Ascending aorta (tissue), 2 donors: ENCODE results near the gene PAPLN. TPM values are rescaled to one million over a fixed set of nuclear protein-coding genes. Genes with fewer than 3 reads are reported as not detected.
A peak's percentile ranks its signal among the peaks of the same experiment; 100 is the strongest.

Experiments used
- DNase-seq, 2 donors: peaks; one replicate each; pipeline ENCODE4 v3.0.0-alpha.2; 2019; ENCODE audit warnings: low spot score in 2 of 2
- H3K27ac ChIP-seq, 2 donors: fragments of 200-600 bp; sonication (generic); one replicate each; pipeline ENCODE4 v1.5.1; 2016 to 2017; ENCODE audit warnings: mild to moderate bottlenecking in 1 of 2
- H3K27me3 ChIP-seq: fragments of 200-600 bp; sonication (generic); one replicate; pipeline ENCODE4 v1.5.1; 2017
- H3K36me3 ChIP-seq, 2 donors: fragments of 200-600 bp; sonication (generic); one replicate each; pipeline ENCODE4 v1.5.1; 2016
- H3K4me1 ChIP-seq, 2 donors: fragments of 200-600 bp; sonication (generic); one replicate each; pipeline ENCODE4 v1.5.1; 2016 to 2017; ENCODE audit warnings: mild to moderate bottlenecking in 1 of 2
- H3K4me3 ChIP-seq, 2 donors: fragments of 200-600 bp; sonication (generic); one replicate each; pipeline ENCODE4 v1.5.1; 2016 to 2017; ENCODE audit warnings: mild to moderate bottlenecking in 1 of 2
- H3K9me3 ChIP-seq, 2 donors: fragments of 200-600 bp; sonication (generic); one replicate each; pipeline ENCODE4 v1.5.1; 2016
- intact Hi-C: fragments of 100-400 bp; cut with DNase I; formaldehyde crosslinking; loops from one replicate; pipeline ENCODE4 v1.15.1; 2023
- total RNA-seq: library from RNA; depleted of rRNA; stranded (reverse); fragments of >200 nt; gene quantifications from one replicate; pipeline ENCODE4 v1.1.0, GENCODE V29; 2016
- TF ChIP-seq, protein P1 (sequence below), 3 experiments: fragments of 200-600 bp in 2 of 3; fragments of 450-650 bp in 1 of 3; sonication (generic) in 2 of 3; IDR thresholded peaks; one replicate each; pipeline ENCODE4 v1.5.1; 2016 to 2019; ENCODE audit warnings: antibody characterized with exemption in 3 of 3, mild to moderate bottlenecking in 1 of 3, moderate library complexity in 1 of 3

The PAPLN gene
- total RNA-seq, 1 donor from 2014 or later: 4.9 TPM

GRCh38 chr14:73260574-73260973 is 23.3 kb downstream of the PAPLN start:
- TF ChIP-seq, protein P1, sequence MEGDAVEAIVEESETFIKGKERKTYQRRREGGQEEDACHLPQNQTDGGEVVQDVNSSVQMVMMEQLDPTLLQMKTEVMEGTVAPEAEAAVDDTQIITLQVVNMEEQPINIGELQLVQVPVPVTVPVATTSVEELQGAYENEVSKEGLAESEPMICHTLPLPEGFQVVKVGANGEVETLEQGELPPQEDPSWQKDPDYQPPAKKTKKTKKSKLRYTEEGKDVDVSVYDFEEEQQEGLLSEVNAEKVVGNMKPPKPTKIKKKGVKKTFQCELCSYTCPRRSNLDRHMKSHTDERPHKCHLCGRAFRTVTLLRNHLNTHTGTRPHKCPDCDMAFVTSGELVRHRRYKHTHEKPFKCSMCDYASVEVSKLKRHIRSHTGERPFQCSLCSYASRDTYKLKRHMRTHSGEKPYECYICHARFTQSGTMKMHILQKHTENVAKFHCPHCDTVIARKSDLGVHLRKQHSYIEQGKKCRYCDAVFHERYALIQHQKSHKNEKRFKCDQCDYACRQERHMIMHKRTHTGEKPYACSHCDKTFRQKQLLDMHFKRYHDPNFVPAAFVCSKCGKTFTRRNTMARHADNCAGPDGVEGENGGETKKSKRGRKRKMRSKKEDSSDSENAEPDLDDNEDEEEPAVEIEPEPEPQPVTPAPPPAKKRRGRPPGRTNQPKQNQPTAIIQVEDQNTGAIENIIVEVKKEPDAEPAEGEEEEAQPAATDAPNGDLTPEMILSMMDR (IDR thresholded peaks at IDR 0.05): no peak
- H3K4me1 ChIP-seq: no peaks in the 10 kb centered on the region
- H3K36me3 ChIP-seq: no peaks in the 10 kb centered on the region
- intact Hi-C loops: no loop called here
- H3K9me3 ChIP-seq: no peaks in the 10 kb centered on the region
- no peak overlapping the region for H3K4me3 ChIP-seq
- peak in 1 of 2 donors; percentile 44 for DNase-seq
- H3K27me3 ChIP-seq: no peaks in the 10 kb centered on the region
- H3K27ac ChIP-seq: no peak overlapping the region

- Histone ChIP-seq H3K4me3 (no peak overlapping the region), H3K36me3 (no peaks in the 10 kb centered on the region), H3K27me3 (no peaks in the 10 kb centered on the region), H3K27ac (no peak overlapping the region), H3K9me3 (no peaks in the 10 kb centered on the region), H3K4me1 (no peaks in the 10 kb centered on the region)
- TF ChIP-seq, protein P1 (IDR thresholded peaks at IDR 0.05): no peak
- DNase-seq: no peak
- intact Hi-C loops: no loop called here
These were observed 23.8 kb downstream of the PAPLN start for GRCh38 chr14:73261075-73261474.

DNA sequence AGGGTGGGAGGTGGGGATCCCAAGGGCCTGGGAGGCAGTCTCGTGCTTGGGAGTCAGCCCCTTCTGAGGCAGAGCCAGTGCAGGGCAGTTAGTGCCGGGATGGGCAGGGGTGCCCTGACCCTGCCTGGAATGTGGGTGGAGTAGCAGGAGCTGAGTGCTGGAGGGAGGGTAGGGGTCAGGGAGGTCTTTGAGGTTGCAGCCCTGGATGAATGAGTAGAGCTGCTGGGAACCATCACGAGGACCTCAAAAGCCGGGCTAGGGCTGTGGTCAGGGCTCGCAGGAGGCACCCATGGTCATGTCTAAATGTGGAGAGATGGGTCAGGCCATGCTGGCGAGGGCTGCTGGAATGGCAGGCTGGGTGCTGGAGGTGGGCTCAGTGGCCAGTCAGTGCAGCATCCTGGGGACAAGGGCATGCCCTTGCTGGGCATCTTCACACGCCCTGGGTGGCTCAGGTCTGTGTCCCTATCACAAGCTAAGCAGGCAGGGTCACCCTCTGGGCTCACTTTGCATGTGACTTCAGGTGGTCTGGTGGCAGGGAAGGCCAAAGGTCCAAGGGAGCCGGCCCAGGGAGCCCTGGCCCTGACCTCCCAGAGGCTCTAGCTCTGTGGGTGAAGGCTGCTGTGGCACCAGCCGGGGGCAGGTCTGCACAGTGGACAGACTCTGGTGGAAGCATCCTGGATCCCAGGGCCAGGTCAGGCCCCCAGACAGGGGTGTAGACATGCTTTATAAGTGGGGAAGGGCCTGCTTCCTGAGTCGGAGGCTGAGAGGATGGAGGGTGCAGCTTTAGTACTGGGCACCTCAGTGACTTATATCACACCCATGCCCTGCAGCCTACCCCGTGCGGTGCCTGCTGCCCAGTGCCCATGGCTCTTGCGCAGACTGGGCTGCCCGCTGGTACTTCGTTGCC is 24.5 kb downstream of the PAPLN start:
- no peaks in the 10 kb centered on the region for H3K36me3 ChIP-seq
- TF ChIP-seq, protein P1 (IDR thresholded peaks at IDR 0.05): no peak

DNA sequence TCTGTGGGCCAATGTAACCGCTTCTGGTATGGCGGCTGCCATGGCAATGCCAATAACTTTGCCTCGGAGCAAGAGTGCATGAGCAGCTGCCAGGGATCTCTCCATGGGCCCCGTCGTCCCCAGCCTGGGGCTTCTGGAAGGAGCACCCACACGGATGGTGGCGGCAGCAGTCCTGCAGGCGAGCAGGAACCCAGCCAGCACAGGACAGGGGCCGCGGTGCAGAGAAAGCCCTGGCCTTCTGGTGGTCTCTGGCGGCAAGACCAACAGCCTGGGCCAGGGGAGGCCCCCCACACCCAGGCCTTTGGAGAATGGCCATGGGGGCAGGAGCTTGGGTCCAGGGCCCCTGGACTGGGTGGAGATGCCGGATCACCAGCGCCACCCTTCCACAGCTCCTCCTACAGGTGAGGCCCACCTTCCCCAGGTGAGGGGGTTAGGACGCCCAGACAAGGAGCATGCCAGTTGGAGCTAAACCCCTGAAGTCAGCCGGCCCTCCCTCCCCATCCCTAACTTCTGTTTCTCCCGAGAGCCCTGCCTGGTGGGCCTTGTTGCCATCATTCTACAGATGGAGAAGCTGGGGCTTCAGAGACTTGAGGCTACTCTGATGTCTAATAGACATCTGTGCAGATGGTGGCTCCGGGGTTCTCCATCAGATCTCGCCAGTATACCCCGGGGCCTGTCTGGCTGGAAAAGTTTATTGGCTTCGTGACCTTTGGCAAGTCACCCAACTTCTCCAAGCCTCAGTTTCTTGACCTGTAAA is 25.3 kb downstream of the PAPLN start:
- no peaks in the 10 kb centered on the region for H3K4me1 ChIP-seq
- no peaks in the 10 kb centered on the region for H3K9me3 ChIP-seq
- H3K27ac ChIP-seq: no peak overlapping the region
- TF ChIP-seq, protein P1 (IDR thresholded peaks at IDR 0.05): no peak
- intact Hi-C loops: no loop called here
- H3K4me3 ChIP-seq: no peak overlapping the region
- peak in 1 of 2 donors; percentile 58 for DNase-seq
- H3K27me3 ChIP-seq: no peaks in the 10 kb centered on the region
- H3K36me3 ChIP-seq: no peaks in the 10 kb centered on the region

More for the DNA sequence above, 24.5 kb downstream of the PAPLN start:
- intact Hi-C loops: no loop called here
- no peak for DNase-seq
- H3K27me3 ChIP-seq: no peaks in the 10 kb centered on the region
- H3K4me1 ChIP-seq: no peaks in the 10 kb centered on the region
- H3K9me3 ChIP-seq: no peaks in the 10 kb centered on the region
- H3K27ac ChIP-seq: no peak overlapping the region
- H3K4me3 ChIP-seq: no peak overlapping the region

DNA sequence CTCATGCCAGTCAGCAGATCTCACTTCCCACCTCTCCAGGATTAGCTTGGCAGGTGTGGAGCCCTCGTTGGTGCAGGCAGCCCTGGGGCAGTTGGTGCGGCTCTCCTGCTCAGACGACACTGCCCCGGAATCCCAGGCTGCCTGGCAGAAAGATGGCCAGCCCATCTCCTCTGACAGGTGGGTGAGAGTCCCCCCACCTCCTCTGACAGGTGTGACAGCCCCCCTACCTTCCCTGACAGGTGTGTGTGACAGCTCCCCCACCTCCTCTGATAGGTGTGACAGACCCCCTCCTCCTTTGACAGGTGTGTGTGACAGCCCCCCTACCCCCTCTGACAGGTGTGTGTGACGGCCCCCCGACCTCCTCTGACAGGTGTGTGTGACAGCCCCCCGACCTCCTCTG is 26.3 kb downstream of the PAPLN start:
- no peak overlapping the region for H3K4me3 ChIP-seq
- intact Hi-C loops: no loop called here
- H3K27ac ChIP-seq: no peak overlapping the region
- TF ChIP-seq, protein P1 (IDR thresholded peaks at IDR 0.05): no peak
- H3K36me3 ChIP-seq: no peaks in the 10 kb centered on the region
- DNase-seq: peak in 1 of 2 donors; percentile 12
- no peaks in the 10 kb centered on the region for H3K9me3 ChIP-seq
- no peaks in the 10 kb centered on the region for H3K4me1 ChIP-seq
- no peaks in the 10 kb centered on the region for H3K27me3 ChIP-seq
